IPS DF 6.9 (cell line): ENCODE data around the gene EXD3.
"Not testable (repeated sequence)": the region's sequence is repeated elsewhere in the genome, so short reads cannot be mapped to it uniquely, and the experiment has no call there.

Experiments used
- DNase-seq: peaks from one replicate; pipeline ENCODE4 v3.0.0-alpha.2; 2013; ENCODE audit warnings: low read depth, low spot score
- H3K27ac ChIP-seq: one replicate; pipeline ENCODE4 v1.5.1; 2013; ENCODE audit warnings: low read length, control low read depth
- H3K27me3 ChIP-seq: 2 replicates; pipeline ENCODE4 v1.6.1; 2013; ENCODE audit warnings: mild to moderate bottlenecking, low read length; ENCODE audit not compliant: control insufficient read depth, insufficient read depth
- H3K36me3 ChIP-seq: 2 replicates; pipeline ENCODE4 v1.6.1; 2013; ENCODE audit warnings: low read length; ENCODE audit not compliant: control insufficient read depth, insufficient read depth
- H3K4me1 ChIP-seq: 2 replicates; pipeline ENCODE4 v1.6.1; 2013; ENCODE audit warnings: low read length; ENCODE audit not compliant: control insufficient read depth, insufficient read depth
- H3K4me3 ChIP-seq: 2 replicates; pipeline ENCODE4 v1.5.1; 2013; ENCODE audit warnings: mild to moderate bottlenecking, low read length
- H3K9me3 ChIP-seq: 2 replicates; pipeline ENCODE4 v1.6.1; 2013; ENCODE audit warnings: low read length, inconsistent platforms; ENCODE audit not compliant: control insufficient read depth, insufficient read depth
- WGBS: extraction: QIAGEN DNeasy Blood & Tissue Kit; methylation state at CpG from one replicate; pipeline ENCODE4 v1.1.7; 2013; ENCODE audit warnings: mixed read lengths, missing lambda C conversion rate; ENCODE audit not compliant: insufficient read length, insufficient coverage; 5-methylcytosine and 5-hydroxymethylcytosine counted together

EXD3 gene

GRCh38 chr9:137416006-137416562 lies 6.9 kb downstream of the EXD3 start:
- DNase-seq, result no peak
- H3K27me3 ChIP-seq, result no peaks in the 10 kb centered on the region
- H3K4me3 ChIP-seq, result no peak overlapping the region
- no peaks in the 10 kb centered on the region; the same call in 1 of the 2 replicates for H3K4me1 ChIP-seq
- H3K9me3 ChIP-seq, result no peaks in the 10 kb centered on the region
- no CpG with 5 or more reads among the region's 23 CpGs for WGBS
- H3K36me3 ChIP-seq, result no peaks in the 10 kb centered on the region; the same call in 1 of the 2 replicates
- H3K27ac ChIP-seq, result no peak overlapping the region

- no peak overlapping the region for H3K4me3 ChIP-seq
- no peaks in the 10 kb centered on the region for H3K9me3 ChIP-seq
- no peaks in the 10 kb centered on the region; the same call in 1 of the 2 replicates for H3K4me1 ChIP-seq
- DNase-seq, result no peak
- H3K27me3 ChIP-seq, result no peaks in the 10 kb centered on the region
- no peaks in the 10 kb centered on the region; the same call in 1 of the 2 replicates for H3K36me3 ChIP-seq
- WGBS, result no CpG with 5 or more reads among the region's 5 CpGs
- H3K27ac ChIP-seq, result no peak overlapping the region
Observed at GRCh38 chr9:137415451-137415850, 7.5 kb downstream of the EXD3 start.

- Histone ChIP-seq H3K27me3 (no peaks in the 10 kb centered on the region), H3K36me3 (no peaks in the 10 kb centered on the region; the same call in 1 of the 2 replicates), H3K27ac (no peak overlapping the region), H3K4me1 (no peaks in the 10 kb centered on the region; the same call in 1 of the 2 replicates), H3K9me3 (no peaks in the 10 kb centered on the region), H3K4me3 (no peak overlapping the region)
- DNase-seq, result no peak
- no CpG with 5 or more reads among the region's 10 CpGs for WGBS
Observed at GRCh38 chr9:137412431-137412830, 10.5 kb downstream of the EXD3 start.

- Histone ChIP-seq H3K4me3 (no peak overlapping the region), H3K9me3 (no peaks in the 10 kb centered on the region), H3K4me1 (no peaks in the 10 kb centered on the region; the same call in 1 of the 2 replicates), H3K36me3 (no peaks in the 10 kb centered on the region; the same call in 1 of the 2 replicates), H3K27me3 (no peaks in the 10 kb centered on the region), H3K27ac (no peak overlapping the region)
- DNase-seq, result no peak
- WGBS, result no CpG with 5 or more reads among the region's 30 CpGs
Observed at GRCh38 chr9:137411645-137412380, 11.1 kb downstream of the EXD3 start.

- Histone ChIP-seq H3K36me3 (no peaks in the 10 kb centered on the region), H3K4me1 (peaks cover 2% of the 10 kb centered on the region), H3K27me3 (no peaks in the 10 kb centered on the region), H3K9me3 (no peaks in the 10 kb centered on the region), H3K4me3 (no peak overlapping the region), H3K27ac (no peak overlapping the region)
- WGBS, result no CpG with 5 or more reads among the region's 17 CpGs
- DNase-seq, result no peak
Observed at GRCh38 chr9:137411260-137411644, 11.7 kb downstream of the EXD3 start.

- Histone ChIP-seq H3K27me3 (no peaks in the 10 kb centered on the region), H3K4me1 (peaks cover 2% of the 10 kb centered on the region), H3K27ac (no peak overlapping the region), H3K36me3 (no peaks in the 10 kb centered on the region), H3K9me3 (no peaks in the 10 kb centered on the region), H3K4me3 (no peak overlapping the region)
- DNase-seq, result no peak
- WGBS, result no CpG with 5 or more reads among the region's 15 CpGs
Observed at GRCh38 chr9:137410891-137411249, 12.1 kb downstream of the EXD3 start.

GRCh38 chr9:137410236-137410890 lies 12.6 kb downstream of the EXD3 start:
- DNase-seq, H3K27ac ChIP-seq, H3K36me3 ChIP-seq, H3K9me3 ChIP-seq, H3K4me1 ChIP-seq, H3K4me3 ChIP-seq, H3K27me3 ChIP-seq: not testable (repeated sequence)
- WGBS, result no CpG with 5 or more reads among the region's 18 CpGs

- Histone ChIP-seq H3K9me3 (no peaks in the 10 kb centered on the region), H3K27ac (no peak overlapping the region), H3K27me3 (no peaks in the 10 kb centered on the region), H3K36me3 (no peaks in the 10 kb centered on the region), H3K4me3 (no peak overlapping the region), H3K4me1 (peaks cover 2% of the 10 kb centered on the region)
- DNase-seq, result no peak
- WGBS, result no CpG with 5 or more reads among the region's 11 CpGs
Observed at GRCh38 chr9:137409515-137409914, 13.4 kb downstream of the EXD3 start.

GRCh38 chr9:137408651-137409405 lies 14.1 kb downstream of the EXD3 start:
- Histone ChIP-seq H3K9me3 (no peaks in the 10 kb centered on the region), H3K27me3 (no peaks in the 10 kb centered on the region), H3K4me1 (peaks cover 2% of the 10 kb centered on the region), H3K4me3 (no peak overlapping the region), H3K36me3 (no peaks in the 10 kb centered on the region), H3K27ac (no peak overlapping the region)
- no peak for DNase-seq
- WGBS, result no CpG with 5 or more reads among the region's 24 CpGs

- Histone ChIP-seq H3K27me3 (no peaks in the 10 kb centered on the region), H3K27ac (no peak overlapping the region), H3K4me1 (peaks cover 2% of the 10 kb centered on the region), H3K36me3 (no peaks in the 10 kb centered on the region), H3K4me3 (no peak overlapping the region), H3K9me3 (no peaks in the 10 kb centered on the region)
- no peak for DNase-seq
- WGBS, result no CpG with 5 or more reads among the region's 31 CpGs
Observed at GRCh38 chr9:137407590-137408300, 15.2 kb downstream of the EXD3 start.
